GM21619 (cell line): Measurements from ENCODE around the gene VPS26B.
A peak's percentile ranks its signal among the peaks of the same experiment; 100 is the strongest.
"Not testable (repeated sequence)": the region's sequence is repeated elsewhere in the genome, so short reads cannot be mapped to it uniquely, and the experiment has no call there.

Source experiments
- ATAC-seq: cut with Tn5 transposase; IDR thresholded peaks from one replicate; pipeline ENCODE4 v1.9.1; 2021; ENCODE audit not compliant: unreplicated experiment

Gene VPS26B

DNA sequence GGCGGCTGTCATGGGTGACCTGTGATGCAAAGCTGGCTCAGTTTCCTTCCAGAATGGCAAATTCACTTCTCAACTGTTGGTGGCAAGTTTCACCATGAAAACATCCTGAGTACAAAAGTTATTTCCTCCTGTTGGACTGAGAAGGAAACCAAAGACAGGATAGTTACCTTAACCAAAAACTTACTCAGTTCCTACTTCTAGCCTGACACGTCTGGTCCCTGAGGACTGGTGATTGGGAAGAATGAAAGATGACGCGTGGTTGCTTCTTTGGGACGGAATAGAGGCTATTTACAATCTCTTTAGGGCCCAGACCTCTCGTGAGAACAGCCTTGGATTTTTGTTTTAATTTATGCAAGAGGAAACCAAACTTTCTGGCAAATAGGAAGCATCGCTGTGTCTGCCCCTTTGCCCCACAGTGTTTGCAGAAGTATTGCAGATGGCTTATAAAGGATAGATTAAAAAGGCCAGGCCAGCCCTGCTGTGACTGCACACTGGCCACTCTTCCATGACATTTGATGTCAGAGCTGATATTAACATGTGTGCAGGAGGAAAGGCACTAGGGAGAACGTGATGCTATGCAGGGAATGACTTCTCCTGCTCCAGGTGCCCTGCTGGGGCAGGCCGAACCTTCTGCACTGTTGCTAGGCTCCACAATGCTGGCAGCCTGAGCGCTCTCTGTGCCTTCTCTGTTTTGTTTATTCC, 7.6 kb downstream of the VPS26B start:
- no peak for ATAC-seq

DNA sequence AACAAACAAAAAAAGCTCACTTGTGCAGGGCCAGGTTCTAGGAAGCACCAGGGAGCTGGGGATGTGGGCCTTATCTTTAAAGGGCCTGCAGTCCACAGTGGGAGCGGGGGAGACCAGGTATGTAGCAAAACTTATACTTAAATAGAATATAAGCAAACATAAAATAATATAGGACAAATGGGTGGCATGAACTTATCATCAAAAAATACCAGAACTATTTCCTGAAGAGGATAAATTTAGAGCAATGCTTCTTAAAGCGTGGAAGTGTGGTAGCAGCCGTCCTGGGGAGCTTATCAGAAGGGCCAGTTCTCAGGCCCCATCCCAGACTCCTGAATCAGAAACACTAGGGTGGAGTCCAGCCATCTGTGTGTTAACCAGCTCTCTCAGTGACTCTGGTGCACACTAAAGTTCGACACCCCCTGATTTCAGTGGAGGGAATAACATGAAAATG, 9.3 kb downstream of the VPS26B start:
- ATAC-seq = no peak

DNA sequence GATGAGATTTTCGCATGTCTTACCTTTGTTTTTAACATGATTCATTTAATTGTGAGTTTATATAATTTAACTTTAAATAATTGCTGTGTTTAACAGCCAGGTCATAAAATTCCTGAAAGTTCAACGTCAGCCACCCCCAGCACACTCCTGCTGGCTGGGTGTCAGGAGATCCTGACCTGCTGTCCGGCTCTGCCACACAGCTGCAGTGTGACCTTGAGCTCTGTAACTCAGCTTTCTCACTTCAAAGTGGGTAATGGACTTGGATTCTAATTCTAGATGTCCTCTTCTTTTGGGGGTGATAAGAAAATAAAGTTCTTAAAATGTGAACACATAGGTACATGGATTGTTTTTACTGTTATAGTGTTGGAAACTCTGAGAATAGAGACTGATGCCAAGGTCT, 10.9 kb downstream of the VPS26B start:
- no peak for ATAC-seq

DNA sequence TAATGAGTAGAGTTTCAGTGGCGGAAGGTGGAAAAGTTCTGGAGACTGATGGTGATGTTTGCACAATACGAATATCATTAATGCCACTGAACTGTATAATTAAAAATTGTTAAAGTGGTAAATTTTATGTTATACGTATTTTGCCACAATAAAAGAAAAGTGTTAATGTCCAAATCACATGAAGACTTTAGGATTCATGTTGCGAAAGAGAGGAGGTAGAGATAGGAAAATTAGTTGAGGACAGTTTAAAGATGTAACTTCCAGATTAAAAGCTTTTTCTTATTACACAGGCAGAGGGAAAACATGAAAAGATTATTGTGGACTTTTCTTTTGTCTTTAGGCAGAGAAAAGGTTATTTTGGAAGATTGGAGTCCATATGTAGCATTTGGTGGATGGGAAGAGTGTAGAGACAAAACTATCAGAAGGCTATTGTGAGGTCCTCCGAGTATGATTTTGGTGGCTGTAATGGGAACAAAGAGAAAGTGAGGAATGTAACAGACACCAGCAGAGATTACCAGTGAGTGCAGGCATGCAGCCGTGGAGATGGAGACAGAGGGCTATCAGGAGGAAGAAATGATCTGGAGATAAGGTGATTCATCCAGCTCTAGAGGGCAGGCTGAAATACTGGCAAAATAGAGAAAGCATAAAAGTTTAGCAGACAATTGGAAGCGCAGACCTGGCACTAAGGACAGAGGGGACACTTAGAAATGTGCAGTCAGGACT, 12.5 kb downstream of the VPS26B start:
- ATAC-seq = no peak

DNA sequence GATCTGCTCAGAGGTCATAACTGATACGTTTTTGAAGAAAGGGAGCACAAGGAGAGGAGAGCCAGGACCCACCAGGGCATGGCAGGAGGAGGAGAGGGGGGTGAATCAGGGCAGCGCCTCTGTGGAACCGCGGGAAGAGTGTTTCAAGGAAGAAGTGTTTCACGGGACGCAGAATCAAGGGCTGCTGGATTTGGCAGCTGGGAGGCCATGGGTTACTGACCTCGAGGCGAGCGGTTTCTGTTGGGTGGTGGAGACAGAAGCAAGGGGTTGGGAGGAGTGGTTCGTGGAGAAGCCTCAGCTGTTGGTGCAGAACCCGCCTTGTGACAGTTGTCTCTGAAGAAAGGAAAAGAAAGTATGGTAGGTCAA, 13.1 kb downstream of the VPS26B start:
- no peak for ATAC-seq

DNA sequence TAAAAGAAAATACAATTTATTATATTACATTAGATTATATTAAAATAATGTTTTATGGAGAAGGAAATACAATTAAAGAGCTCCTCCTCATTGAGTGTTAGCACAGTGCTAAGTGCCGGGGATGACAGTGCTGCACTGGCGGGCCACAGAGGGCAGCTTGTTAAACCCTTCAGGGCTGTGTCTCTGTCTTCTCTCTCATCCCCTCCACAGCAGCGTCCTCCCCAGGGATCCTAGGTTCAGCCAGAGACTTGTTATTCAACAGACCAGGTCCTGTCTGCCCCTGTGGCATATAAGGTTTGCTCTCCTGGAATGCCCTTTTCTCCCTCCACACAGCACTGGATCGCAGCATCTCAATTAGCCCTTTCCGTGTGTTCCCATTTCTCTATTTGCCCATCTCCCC, 14.5 kb downstream of the VPS26B start:
- no peak for ATAC-seq

DNA sequence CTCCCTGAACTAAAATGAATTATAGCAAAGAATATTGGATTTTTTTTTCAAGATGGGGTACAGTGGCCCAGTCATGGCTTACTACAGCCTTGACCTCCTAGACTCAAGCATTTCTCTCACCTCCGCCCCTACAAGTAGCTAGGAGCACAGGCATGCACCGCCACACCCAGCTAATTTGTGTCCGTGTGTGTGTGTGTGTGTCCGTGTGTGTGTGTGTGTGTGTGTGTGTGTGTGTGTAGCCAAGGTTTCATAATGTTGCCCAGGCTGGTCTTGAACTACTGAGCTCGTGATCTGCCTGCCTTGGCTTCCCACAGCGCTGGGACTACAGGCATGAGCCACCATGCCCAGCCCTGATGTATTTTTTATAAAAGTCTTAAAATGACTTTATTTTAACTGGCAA, 16.1 kb downstream of the VPS26B start:
- ATAC-seq = no peak

DNA sequence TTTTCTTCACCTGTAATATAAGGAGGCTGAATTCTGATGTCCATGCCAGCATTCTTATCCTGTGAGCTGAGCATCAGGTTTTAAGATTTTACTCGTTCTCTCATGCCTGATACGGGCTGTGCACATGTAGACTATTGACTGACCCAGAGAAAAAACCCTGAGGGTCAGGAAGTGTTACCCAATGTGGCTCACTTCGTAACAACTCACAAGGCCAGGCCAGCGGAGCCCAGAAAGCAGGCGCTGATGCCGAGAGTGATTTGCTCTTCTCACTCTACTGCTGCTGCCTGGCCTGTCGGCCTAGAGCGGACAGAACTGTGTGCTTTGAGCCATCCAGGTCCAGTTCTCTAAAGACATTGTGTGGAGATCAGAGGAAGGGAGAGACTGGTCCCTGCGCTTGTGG, 17.9 kb downstream of the VPS26B start:
- ATAC-seq = no peak

DNA sequence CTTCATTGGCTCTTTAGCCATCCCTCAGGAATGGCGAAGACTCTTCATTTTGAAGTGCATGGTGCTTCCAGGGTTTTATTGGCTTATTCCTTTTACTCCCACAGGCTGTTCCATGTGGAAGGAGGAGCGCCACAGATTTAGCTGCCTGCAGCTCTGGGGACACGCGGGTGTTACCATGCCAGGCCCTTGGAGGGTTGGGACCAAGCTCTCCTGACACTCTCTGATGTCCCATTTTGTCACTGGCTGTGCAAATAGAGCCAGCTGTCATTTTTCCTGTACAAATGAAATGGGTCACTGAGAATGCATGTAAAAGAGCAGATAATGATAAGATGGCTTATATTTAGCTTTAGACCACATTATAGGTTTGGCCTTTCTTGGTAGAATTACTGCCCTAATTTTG, 19.4 kb downstream of the VPS26B start:
- no peak for ATAC-seq

DNA sequence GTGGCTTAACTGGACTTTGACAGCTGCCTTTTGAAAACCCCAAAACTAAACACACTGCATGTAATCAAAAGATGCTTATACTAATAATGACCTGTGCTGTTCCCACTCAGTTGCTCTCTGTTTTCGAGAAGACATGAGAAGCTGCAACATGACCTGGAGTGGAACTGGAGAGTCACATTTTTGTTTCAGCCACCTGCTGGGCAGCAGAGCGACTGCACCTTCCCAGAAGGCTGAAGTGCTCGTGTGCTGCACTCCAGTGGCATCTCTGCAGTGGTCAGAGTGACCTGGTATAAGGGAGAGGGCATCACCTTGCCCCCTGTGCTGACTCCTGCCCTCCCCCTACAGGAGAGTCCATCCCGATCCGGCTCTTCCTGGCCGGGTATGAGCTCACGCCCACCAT, 20.1 kb downstream of the VPS26B start:
- ATAC-seq = peak; percentile 96

DNA sequence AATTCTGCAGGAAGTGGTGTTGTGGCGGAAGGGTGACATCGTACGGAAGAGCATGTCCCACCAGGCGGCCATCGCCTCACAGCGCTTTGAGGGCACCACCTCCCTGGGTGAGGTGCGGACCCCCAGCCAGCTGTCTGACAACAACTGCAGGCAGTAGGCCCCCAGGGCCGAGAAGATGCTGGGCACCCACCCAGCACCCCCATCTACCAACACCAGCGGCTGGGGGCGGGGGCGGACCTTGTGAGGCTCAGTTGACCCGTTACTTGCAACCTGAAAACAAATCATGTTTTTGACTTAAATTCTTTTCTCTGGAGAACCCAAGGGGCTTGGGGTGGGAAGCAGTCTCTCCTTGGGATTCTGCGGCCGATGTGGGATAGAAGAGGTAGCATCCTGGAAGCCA, 21.0 kb downstream of the VPS26B start:
- ATAC-seq = no peak

DNA sequence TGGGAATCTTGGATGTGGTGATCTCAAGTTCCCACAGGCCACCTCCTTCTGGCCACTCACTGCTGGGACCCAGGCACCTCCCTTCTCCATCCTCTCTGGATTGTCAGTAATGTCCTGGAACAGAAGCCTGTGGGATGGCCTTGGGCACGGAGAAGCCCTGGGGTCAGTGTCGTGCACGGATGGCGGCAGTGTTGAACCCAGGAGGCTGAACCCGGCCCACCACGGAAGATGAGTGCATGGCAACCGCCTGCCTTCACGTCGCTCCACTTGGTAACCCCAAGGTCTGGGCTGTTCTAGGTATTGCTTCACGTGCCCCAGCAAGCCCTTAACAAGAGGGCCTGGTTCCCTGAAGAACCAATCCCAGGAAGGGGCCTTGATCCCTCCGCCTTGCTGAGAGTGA, 21.6 kb downstream of the VPS26B start:
- ATAC-seq = no peak

DNA sequence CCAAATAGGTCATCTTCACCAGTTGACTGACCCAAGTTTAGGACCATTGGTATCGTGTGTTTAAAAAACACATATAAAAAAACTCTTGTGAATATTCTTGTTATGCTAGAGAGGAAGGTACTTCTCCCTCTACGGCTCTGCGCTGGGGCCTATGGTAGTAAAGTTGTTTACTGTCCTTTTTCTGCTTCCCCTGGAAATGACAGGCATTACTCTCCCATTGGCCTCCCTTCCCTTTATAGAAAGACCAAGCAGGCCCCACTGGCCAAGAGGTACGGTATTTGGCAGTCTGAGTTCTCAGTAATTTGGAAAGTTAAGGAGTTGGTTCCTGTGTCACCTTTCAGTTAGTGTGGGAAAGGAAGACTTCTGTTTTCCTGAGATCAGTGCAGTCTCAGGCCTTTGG, 22.2 kb downstream of the VPS26B start:
- ATAC-seq = no peak

DNA sequence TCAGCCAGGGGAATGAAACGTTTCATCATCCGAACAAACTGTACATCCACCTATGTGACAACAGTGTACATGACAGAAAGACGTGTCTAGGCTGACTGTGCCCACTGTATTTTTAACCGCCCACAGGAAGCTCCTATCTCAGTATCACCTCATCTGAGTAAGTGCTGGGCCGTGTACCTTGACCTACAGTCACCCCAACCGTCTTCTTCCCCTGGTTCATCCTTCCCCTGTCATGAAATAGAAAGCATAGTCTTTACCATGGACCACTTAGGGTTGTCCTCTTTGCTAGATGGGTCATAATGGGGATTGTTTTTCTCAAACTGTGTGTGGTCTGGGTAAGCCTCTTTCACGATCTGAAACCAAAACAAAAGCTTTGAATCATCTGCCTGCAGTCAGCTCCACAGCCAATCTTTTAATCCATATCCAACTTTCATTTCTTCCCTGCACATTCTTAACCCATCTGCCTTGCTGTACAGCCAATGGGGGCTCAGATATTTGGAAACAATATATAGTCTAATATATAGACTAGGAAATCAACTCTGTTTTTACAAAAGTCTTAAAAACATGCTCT, 24.5 kb downstream of the VPS26B start:
- ATAC-seq = no peak

DNA sequence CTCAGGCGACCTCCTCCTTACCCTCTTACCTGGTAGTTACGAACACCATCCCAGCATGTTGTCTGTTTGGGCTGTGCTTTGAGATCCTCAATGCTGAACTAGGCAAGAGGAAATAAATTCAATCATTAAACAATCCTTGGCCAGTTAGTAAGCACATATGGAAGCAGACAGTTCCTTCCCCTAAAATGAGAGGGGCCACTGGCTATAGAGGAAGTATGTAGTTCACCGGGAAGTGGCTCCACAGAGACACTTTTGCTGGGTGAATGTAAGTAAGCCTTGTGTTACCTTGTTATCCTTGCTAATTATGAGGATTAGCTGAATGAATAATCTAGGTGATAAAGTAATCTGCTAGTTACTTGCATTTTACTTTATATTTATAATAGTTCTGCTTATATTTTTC, 25.8 kb downstream of the VPS26B start:
- no peak for ATAC-seq

DNA sequence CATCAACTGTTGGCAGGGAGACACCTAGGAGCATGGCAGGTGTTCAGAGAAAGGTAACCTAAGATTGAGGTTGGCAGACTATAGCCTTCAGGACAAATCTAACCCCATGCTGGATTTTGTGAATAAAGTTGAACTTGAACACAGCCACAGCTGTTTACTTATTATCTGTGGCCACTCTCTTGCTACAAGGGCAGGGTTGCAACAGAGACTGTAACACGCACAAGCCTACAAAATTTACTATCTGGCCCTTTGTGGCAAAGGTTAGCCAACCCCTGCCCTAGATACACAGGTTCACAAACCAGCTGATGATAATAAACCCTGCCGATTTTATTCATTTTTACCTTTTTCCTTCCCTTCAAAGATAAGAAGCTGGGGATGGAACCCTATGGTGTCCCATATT, 26.2 kb downstream of the VPS26B start:
- no peak for ATAC-seq

DNA sequence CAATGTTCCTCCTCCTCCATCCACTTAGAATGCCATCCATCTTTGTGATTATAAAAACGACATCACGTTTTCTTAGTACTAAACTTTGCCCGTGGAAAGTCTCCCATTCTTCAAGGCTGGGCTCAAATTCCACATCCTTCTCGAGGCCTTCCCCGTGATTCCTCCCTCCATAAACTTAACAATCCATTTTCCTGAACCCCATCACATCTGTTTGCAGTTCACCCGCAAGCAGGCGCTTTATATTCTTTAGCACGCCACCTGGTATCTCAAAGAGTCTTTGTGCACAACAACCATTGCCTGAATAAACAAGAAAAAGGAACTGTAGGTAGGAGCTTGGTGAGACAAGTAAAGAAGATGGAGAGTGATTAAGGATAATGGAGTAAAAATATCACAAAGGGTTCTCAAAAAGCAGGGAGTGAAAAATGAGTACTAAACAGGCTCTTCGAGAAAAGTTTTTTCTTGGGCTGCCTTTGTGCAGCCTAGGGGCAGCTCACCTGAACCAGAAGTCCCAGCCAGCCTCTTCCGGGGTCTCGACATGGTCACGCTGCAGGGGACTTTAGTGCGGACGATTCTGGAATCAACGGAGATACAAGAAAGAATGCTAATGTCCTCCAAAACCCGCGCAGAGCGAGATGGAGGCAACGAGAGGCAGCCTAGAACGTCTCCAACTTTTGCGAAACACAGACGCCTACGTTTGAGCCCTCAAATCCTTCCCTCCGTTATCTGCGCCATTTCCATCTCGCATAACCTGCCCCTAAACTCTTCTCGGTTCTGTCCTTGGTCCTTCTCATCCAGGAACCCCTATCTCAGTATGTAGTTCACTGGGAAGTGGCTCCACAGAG, 28.1 kb downstream of the VPS26B start:
- ATAC-seq = peak; percentile 27

DNA sequence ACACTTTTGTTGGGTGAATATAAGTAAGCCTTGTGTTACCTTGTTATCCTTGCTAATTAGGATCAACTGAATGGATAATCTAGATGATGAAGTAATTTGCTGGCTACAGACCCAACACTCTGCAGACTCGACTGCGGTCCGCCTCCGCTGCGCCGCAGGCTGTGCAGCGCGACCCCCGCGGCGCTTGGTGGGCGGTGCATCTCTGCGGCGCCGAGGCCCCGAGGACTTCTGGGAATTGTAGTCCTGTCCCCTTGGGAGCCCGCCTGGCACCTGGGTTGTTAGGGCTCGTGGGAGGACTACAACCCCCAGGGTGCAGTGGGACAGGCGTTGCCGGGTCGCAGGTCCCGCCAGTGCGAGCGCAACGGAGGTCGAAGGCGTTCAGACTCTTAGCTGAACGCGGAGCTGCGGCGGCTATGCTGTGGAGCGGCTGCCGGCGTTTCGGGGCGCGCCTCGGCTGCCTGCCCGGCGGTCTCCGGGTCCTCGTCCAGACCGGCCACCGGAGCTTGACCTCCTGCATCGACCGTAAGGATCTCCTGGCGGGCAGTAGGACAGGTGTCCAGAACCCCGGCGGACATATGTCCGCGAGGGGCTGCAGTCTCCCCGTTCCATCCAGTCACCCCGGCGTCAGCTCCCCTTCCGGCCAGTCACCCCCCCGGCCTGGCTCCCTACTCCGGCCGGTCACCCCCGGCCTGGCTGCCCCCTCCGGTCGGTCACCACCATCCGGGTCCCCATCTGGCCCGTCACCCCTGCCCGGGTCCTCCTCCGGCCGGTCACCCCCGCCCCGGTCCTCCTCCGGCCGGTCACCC, 28.9 kb downstream of the VPS26B start, which contains the start of the genes ACAD8 and THYN1:
ACAD8 (plus strand) TSS at position 381 of the 806 bp plus-strand sequence; CDS start at position 414, 33 bp downstream.
THYN1 (minus strand) TSS at position 165 of the 806 bp plus-strand sequence. CDS start 470 bp downstream, outside the sequence.
- ATAC-seq = peak; percentile 99

DNA sequence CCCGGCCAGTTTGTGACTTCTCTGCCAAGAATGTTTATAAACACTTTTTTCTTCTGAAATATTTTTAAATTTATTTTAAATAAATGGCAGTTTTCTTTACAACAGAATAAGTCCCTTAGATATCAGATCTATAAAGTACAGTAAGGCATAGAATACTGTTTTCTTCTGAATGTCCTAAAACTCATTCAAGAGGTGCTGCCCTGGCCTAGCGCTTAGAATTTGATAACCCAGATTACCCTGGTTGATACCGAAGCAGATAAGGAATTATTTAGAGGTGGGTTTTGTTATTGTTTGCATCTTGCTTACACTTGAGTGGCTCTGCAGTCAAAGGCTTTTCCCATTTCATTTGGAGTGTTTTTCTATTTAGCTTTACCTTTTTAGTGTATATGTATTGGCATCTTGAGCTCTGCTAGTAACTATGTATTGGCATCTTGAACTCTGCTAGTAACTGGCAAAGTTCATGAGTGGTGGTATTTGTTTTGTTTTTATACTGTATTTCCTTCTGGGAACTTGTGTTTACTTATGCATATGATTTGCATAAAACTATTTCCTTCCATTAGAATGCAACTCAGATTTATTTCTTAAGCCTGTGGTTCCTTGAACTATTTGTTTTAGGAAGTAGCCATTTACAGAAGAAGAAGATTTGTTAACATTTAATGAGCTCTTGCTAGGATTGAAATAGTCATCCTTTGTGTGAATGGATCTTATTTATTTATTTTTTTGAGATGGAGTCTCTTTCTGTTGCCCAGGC, 30.1 kb downstream of the VPS26B start:
- no peak for ATAC-seq

DNA sequence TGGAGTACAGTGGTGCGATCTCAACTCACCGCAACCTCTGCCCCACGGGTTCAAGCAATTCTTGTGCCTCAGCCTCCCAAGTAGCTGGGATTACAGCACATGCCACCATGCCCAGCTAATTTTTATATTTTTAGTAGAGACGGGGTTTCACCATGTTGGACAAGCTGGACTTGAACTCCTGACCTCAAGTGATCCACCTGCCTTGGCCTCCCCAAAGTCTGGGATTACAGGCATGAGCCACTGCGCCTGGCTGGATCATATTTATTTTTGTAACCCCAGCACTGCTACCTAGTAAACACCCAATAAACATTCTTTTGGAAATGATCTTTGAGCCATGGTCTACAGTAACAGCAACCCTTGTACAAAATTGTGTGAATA, 30.7 kb downstream of the VPS26B start:
- ATAC-seq = not testable (repeated sequence)
